IPS-18c (cell line): ENCODE results near the gene UBIAD1.

ENCODE experiments used
- H3K4me3 ChIP-seq: 2 replicates; pipeline ENCODE4 v1.7.0; 2013; ENCODE audit warnings: low read depth, mild to moderate bottlenecking, low read length, moderate library complexity; ENCODE audit not compliant: insufficient read depth
- H3K9me3 ChIP-seq: one replicate; pipeline ENCODE4 v1.6.1; 2013; ENCODE audit warnings: mild to moderate bottlenecking, low read length, moderate library complexity; ENCODE audit not compliant: control insufficient read depth, insufficient read depth

Gene UBIAD1

DNA sequence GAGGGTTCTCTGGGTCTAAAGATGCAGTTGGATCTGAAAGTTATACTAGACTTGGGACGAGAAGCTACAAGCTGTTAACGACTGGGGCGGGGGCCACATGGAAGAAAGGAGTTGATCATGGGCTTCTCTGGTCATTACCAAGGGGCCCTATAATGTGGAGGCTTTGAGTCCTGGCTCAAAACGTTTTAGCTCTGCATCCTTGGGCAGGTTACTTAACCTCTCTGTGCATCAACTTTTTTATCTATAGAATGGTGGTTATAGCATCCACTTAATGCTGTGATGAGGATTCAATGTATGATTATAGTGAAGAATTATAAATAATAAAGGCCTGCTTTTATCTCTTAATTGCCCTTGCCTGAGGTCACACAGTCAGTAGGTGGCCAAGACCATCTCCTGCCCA lies 53.1 kb downstream of the UBIAD1 start:
- H3K4me3 ChIP-seq, result no peak overlapping the region
- H3K9me3 ChIP-seq, result no peaks in the 10 kb centered on the region

- H3K9me3 ChIP-seq, result no peaks in the 10 kb centered on the region
- no peak overlapping the region for H3K4me3 ChIP-seq
Observed at GRCh38 chr1:11328444-11328843, 55.4 kb downstream of the UBIAD1 start.

GRCh38 chr1:11330411-11330810 lies 57.4 kb downstream of the UBIAD1 start:
- Histone ChIP-seq H3K4me3 (no peak overlapping the region), H3K9me3 (no peaks in the 10 kb centered on the region)

GRCh38 chr1:11331036-11331944 lies 58.3 kb downstream of the UBIAD1 start:
- Histone ChIP-seq H3K9me3 (no peaks in the 10 kb centered on the region), H3K4me3 (no peak overlapping the region)

DNA sequence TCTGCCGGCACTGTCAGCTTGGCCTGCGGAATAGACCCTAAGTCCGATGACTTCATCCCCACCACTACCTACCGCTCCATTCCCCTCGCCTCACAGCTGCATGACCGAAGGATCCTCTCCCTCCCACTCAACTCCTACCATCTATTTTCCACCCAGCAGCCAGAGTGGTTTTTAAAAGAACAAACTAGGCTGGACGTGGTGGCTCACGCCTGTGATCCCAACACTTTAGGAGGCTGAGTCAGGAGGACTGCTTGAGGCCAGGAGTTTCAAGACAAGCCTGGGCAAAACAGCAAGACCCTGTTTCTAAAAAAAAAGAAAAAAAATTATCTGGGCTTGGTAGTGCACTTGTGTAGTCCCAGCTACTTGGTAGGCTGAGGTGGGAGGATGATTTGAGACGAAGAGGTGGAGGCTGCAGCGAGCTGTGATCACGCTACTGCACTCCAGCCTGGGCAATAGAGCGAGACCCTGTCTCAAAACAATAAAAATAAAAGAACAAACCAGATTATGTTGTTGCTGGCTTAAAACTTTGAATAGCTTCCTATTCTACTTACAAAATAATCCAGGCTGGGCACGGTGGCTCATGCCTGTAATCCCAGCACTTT lies 59.0 kb downstream of the UBIAD1 start:
- no peak overlapping the region for H3K4me3 ChIP-seq

GRCh38 chr1:11333631-11334030 lies 60.6 kb downstream of the UBIAD1 start:
- no peaks in the 10 kb centered on the region for H3K9me3 ChIP-seq
- no peak overlapping the region for H3K4me3 ChIP-seq

More for the DNA sequence above, 59.0 kb downstream of the UBIAD1 start:
- H3K9me3 ChIP-seq, result no peaks in the 10 kb centered on the region

DNA sequence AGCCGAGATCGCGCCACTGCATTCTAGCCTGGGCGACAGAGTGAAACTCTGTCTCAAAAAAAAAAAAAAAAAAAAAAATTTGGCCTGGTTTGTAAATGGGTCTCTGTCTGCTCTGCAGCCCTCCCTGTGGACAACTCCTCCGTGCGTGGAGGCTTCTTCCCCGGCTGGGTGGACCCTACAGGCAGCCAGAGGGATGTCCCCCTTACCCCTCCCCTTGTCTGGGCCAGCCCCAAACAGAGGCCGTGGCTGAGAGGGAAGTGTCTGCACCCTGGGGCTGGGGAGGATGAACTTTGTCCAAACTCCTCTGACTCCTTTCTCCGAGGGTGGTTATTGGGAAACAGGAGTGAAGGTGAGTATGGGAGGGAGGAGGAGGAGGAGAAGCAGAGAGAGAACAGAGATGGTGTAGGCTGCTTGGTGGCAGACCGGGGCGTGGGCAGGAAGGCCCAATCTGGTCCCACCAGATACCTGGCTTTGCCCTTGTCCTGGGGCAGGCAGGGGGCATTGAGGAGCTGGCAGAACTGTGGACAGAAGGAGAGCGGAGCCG lies 61.3 kb downstream of the UBIAD1 start:
- Histone ChIP-seq H3K4me3 (no peak overlapping the region), H3K9me3 (no peaks in the 10 kb centered on the region)

- Histone ChIP-seq H3K4me3 (no peak overlapping the region), H3K9me3 (no peaks in the 10 kb centered on the region)
Observed at GRCh38 chr1:11334821-11335220, 61.8 kb downstream of the UBIAD1 start.

GRCh38 chr1:11335417-11336056 lies 62.5 kb downstream of the UBIAD1 start:
- Histone ChIP-seq H3K4me3 (no peak overlapping the region), H3K9me3 (no peaks in the 10 kb centered on the region)

- Histone ChIP-seq H3K4me3 (no peak overlapping the region), H3K9me3 (no peaks in the 10 kb centered on the region)
Observed at GRCh38 chr1:11337580-11338073, 64.6 kb downstream of the UBIAD1 start.
